ENCODE measurements around the gene MNX1. TPM values are rescaled to one million over a fixed set of nuclear protein-coding genes. Genes with fewer than 3 reads are reported as not detected.

Gene MNX1
- total RNA-seq, 2 donors from 2014 or later: not detected

DNA sequence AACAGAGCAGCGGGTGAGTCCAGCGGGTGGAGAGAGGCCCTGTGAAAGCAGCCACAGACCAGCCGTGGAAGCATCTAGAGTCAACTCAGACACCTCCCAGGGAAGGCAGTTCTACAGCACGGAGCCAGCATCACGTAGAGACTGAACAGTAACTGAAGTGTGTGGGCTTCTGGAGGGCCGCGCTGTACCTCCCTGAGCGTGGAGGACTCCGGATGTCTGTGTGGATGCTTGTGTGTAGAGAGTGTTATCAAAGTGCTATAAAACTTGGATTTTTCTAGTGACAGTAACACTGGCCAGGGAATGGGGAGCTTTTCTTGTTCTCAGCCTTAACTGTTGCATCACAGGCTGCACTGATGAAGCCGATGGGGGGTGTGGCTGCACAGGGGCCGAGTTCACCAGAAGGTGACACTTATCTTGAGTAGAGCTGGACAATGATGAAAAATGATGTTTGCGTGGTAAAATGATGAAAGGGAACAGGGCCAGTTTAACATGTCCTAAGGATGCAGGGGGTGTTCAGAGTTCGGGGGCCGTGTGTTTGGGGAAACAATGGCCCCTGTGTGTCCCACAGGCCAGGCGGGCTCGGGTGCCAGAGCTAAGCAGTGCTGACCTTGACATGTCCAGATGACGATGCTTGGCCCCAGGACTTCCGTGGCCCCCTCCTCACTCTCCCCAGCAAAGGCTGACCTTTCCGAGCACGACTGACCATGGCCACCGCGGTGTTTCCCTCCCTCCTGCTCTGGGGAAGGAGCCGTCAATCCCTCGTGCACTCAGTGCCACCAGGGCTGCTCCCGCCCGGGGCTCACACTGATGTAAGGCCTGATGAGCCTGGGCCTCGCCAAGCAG, 21.9 kb downstream of the MNX1 start:
- intact Hi-C loops (cut with DNase I): no loop called here
- DNase-seq: no peak
- no peak for ATAC-seq

DNA sequence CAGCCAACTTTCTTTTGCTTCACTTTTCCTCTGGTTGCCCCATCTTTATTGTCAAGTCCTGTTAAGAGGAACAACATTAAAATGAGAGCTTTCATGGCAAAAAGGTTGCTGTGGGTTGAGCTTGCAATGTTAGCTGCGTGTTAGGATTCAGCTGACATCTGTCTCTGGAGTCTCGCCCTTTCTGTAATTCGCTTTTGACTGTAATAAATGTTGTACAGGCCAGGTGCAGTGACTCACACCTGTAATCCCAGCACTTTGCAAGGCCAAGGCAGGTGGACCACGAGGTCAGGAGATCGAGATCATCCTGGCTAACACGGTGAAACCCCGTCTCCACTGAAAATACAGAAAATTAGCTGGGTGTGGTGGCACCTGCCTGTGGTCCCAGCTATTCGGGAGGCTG, 24.1 kb downstream of the MNX1 start:
- no peak for DNase-seq
- intact Hi-C loops (cut with DNase I): no loop called here
- ATAC-seq: no peak

DNA sequence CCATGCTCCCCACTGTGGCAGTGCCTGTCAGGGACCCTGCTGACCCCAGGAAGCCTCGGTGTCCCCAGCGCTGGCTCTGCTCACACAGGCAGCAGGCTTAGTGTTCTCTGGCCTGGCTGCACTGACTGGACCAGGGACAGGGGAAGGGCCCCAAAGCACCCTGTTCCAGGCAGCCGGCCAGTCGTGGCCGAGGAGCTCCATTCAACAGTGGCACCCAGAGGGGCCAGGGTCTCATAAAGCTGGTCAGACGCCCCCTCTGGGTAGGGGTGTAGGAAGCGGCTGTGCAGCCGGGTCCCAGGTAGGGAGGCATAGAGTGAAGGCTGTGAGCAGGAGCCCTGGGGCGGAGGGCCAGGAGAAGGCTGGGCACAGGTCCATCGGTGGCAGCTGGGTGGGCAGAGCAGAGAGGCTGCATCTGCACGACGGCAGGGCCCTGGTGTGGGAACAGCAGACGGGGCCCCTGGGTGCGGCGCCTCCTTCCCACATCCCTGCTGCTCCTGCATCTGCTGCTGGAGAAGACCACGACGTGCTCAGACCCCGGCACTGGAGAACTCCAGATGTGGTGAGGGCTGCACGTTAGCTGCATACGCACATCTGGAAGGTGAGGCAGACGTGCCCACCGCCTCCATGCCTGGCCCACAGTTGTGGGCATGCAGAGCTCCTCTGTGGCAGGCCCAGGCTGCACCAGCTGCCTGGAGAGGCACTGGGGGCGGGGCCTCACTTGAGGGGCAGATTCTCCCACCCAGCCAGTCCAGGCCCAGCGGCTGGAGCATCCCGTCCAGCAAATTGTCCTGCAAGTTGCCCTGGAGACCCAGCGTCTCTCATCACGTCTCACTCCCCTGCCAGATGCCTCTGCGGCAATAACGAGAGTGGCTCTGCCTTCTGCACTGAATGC, 25.1 kb downstream of the MNX1 start:
- intact Hi-C loops (cut with DNase I): no loop called here
- ATAC-seq (no peak), DNase-seq (no peak)

DNA sequence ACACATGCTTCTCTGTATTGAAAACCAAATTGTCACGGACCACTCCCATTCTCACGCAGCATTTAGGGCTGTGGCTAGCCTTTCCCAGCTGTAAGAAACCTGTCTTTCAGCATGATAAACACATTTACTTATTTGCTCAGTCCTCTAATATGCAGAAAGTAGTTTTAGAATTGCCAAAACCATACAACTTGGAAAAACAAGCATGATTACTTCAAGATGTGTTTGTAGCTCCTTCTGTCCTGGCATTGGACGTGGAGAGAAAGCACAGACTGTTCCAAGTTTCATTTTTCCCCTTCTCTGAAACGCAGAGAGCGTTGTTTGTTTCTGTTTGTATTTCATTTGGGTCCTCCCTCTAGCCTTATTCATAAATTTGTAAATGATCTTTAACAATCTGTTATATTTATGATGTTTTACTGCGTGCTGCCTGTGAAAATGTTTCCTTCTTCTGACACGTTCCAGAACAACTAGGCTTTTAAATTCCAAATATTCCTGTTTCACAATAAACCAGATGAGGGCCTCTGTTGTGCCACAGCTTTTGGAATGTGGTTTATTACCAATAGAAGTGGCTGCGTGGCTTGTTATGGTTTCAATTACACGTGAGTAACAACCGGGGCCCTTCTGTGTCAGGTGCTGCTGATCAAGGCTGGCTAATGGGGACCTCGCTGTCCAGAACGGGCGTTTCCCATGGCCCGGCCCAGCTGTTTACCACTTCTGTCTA, 26.1 kb downstream of the MNX1 start:
- intact Hi-C loops (cut with DNase I): no loop called here
- ATAC-seq: no peak
- no peak for DNase-seq

DNA sequence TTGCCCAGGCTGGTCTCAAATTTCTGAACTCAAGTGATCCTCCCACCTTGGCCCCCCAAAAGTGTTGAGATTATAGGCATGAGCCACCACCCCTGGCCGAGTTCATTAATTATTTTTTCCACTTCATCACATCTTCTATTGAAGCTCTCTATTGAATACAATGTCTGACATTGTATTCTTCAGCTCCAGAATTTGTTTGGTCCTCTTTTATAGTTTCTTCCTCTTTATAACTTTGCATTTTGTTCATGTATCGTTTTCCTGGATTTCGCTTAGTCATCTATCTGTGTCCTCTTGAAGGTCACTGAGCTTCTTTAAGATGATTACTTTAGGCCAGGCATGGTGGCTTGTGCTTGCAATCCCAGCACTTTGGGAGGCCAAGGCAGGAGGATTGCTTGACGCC, 30.8 kb downstream of the MNX1 start:
- no peak for DNase-seq
- ATAC-seq: no peak
- intact Hi-C loops (cut with DNase I): no loop called here

DNA sequence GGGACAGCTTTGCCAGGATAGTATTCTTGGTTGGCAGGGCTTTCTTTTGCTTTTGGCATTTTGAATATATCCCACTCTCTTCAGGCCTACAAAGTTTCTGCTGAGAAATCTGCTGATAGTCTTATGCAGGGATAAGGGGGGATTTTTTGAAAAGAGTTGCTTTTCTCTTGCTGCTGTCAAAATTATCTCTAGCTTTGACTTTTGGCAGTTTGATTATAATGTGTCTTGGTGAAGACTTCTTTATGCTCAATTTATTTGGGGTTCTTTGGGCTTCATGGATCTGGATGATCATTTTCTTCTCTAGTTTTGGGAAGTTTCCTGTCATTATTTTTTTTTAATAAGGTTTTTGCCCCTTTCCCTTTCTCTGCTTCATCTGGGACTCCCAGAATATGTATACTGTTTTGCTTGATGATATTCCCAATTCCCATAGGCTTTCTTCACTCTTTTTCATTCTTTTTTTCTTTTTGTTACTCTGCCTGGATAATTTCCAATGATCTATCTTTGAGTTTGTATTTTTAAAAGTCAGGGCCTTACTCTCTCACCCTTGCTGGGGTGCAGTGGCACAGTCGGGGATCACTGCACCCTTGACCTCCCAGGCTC, 31.4 kb downstream of the MNX1 start:
- intact Hi-C loops (cut with DNase I): no loop called here
- ATAC-seq (no peak), DNase-seq (no peak)

DNA sequence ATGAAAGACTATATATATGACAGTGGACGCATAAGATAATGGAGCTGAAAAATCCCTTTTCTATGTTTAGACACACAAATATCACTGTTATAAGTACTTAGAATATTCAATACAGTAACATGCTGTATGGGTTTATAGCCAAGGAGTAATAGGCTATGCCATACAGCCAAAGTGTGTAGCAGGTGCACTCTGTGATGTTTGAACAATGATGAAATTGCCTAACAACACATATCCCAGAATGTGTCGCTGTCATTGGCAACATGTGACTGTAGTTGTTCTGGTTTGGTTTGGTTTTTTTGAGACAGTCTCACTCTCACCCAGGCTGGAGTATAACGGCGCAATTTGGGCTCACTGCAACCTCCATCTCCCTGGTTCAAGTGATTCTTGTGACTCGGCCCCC, 34.8 kb downstream of the MNX1 start:
- intact Hi-C loops (cut with DNase I): no loop called here
- DNase-seq (no peak), ATAC-seq (no peak)

DNA sequence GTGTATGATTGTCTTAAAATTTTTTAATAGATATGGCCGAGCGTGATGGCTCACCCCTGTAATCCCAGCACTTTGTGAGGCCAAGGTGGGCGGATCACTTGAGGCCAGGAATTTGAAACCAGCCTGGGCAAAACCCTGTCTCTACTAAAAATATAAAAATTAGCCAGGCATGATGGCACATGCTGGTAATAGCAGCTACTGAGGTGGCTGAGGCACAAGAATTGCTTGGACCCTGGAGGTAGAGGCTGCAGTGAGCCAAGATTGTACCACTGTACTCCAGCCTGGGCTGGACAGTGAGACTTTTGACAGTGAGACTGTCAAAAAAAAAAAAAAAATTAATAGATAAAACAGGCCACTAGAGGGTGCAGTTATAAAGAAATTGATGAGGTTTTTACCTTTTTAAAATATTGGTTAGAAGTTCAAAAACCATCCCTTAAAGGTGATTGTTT, 40.5 kb downstream of the MNX1 start:
- ATAC-seq (no peak), DNase-seq (no peak)
- intact Hi-C loops (cut with DNase I): no loop called here

DNA sequence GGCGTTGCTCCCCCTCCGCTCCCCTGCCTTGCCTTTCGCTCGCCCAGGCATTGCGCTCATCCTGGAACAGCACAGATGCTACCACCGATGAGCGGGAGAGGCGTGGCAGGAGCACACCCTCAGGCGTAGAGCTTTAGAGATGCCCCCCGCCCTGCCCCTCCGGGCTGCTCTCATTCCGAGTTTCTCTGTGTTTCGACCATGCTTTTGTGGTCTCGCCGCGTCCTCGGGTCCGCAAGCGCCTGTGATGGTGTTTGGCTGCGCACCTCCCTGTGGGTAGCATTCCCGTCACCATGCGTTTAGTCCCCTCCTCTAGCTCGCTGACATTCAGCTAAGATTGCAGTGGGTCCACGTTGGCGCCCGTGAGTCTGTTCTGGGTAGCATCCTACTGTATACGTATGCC, 42.3 kb downstream of the MNX1 start:
- no peak for ATAC-seq
- no peak for DNase-seq
- intact Hi-C loops (cut with DNase I): no loop called here

DNA sequence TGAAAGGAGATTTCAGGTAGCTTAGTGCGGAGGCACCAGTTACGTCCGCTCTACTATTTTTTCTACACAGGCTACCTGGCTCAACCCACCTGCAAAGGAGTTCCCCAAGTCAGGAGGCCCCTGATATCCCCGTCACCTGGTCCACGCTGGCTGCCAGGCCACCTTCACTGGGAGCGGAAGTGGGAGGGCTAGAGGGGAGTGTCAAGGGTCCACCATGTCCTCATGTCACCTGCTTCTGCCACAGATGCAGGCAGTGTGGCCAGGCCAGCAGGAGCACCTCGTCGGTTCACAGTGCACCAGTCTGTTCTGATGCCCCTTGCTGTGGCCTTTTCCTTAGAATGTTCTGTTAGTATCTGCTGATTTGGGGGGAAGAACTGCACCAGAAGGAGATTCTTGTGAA, 44.1 kb downstream of the MNX1 start:
- ATAC-seq: no peak
- DNase-seq: no peak
- intact Hi-C loops (cut with DNase I): no loop called here

DNA sequence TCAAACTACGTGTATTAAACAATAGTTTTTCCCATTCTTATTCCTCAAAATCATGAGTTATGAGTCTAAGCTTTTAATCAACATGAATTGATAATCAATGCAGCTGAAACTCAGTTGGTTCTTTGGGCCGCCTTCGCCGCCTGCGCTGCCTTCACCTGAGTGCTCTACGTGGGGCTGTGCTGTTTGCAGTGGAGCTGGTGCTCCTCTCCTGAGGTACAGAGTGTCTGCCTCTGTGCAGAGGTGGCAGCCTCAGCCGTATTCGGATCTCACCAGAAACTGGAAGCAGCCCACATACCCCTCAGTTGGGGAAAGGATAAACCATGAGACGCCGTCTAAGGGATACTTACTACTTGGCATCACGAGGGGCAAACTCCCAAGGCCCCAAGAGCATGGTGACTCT, 45.5 kb downstream of the MNX1 start:
- DNase-seq (no peak), ATAC-seq (no peak)
- intact Hi-C loops (cut with DNase I): no loop called here

DNA sequence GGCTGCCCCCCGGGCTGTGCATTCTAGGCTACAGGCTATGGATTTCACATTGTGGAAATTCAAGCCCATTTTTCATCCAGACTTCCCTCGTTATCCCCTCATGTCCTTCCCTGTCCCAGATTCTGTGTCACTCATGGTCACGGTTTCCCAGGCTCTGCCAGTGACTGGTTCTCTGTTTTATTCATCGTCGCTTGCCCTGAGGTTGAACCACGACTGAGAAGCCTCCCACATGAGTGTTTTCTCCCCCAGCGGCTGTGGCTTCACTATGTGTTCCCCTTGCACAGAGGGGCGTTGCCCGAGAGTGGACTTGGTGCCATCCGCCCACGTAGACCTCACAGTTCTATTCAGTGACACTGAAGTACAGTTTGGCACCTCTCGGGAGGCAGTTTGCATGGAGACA, 47.0 kb downstream of the MNX1 start:
- no peak for DNase-seq
- intact Hi-C loops (cut with DNase I): no loop called here

DNA sequence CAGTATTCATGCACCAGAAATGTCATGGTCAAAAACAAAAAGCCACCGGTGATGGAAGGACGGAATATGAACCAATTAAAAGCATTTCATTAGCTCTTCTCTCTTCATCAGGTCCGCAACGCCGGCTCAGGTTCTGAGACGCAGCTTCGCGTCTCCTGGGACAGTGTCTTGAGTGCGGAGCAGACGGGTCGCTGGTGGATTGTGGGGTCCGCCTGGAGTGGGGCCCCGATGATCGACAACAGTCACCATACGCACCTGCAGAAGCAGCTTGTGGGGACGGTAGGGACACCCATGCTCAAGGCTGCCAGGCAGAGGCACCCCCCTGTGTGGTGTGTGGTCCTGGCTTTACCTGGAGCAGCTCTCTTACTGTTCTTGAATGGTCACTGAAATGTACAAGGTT, 47.6 kb downstream of the MNX1 start:
- intact Hi-C loops (cut with DNase I): no loop called here
- ATAC-seq: no peak
- no peak for DNase-seq

More for the DNA sequence above, 47.0 kb downstream of the MNX1 start:
- ATAC-seq: no peak

DNA sequence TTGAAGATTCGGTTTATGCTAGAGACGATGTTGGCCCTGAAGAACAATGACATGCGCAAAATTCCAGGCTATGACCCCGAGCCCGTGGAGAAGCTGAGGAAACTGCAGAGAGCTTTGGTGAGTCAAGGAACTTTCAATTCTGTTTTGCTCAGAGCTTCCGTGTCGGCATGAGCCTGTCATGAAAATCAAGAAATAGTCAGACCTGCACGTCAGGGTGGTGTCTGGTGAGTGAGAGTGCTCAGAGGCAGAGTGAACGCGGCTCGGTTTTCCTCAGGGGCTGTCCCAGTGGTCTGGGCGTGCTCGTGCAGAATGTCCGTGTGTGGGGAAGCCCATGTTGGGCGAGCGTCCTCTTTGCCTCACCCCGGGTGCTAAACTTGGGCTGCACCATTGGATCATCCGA, 48.3 kb downstream of the MNX1 start:
- DNase-seq: no peak
- intact Hi-C loops (cut with DNase I): no loop called here

DNA sequence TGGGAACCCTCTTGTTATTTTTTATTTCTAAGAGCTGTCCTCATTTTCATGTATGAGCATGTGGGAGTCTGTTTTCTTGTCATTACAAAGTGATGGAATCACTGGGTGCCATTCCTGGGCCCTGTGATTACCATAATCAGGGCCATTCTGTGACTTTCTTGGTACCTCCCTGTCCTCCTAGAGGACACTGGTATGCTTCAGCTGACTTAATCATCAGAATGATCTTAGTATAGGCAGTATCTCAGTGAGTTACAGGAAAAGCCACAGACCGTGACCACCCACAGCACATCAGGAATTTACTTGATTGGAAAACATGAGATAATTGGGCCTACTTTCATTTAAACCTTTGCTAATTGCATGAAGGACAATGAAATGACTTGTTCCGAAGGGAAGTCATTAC, 53.7 kb downstream of the MNX1 start:
- no peak for ATAC-seq
- DNase-seq: no peak
- intact Hi-C loops (cut with DNase I): no loop called here

More for the DNA sequence above, 48.3 kb downstream of the MNX1 start:
- ATAC-seq: no peak

DNA sequence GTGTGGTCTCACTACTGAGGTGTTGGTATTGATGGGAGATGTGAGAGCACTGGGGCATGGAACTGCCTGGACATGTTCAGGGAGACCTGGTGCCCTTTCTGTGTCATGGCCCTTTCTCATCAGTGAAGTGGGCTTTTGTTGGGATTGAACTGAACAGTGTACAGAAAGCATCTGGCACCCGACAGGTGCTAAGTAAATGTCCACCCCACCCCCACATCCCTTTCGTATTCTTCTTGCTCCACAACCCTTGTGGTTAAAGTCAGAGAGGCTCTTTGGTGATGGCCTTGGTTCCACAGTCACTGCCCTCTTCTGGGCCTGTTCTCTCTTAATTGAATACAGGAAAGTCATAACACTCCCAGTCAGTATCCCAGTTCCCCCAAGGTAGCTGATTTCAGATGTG, 55.5 kb downstream of the MNX1 start:
- ATAC-seq (no peak), DNase-seq (no peak)
- intact Hi-C loops (cut with DNase I): no loop called here

All from left cardiac atrium (tissue), 4 donors.